Measurements from ENCODE around the gene PDE8B.
"Not testable (repeated sequence)": the region's sequence is repeated elsewhere in the genome, so short reads cannot be mapped to it uniquely, and the experiment has no call there.

Gene PDE8B

GRCh38 chr5:77449277-77449676 lies 238.8 kb downstream of the PDE8B start:
- no peak for DNase-seq (ENCODE audit: low read depth in 2 of 2)

- no peak for DNase-seq (ENCODE audit: low read depth in 2 of 2)
Measured at GRCh38 chr5:77449981-77450380, 239.5 kb downstream of the PDE8B start.

DNA sequence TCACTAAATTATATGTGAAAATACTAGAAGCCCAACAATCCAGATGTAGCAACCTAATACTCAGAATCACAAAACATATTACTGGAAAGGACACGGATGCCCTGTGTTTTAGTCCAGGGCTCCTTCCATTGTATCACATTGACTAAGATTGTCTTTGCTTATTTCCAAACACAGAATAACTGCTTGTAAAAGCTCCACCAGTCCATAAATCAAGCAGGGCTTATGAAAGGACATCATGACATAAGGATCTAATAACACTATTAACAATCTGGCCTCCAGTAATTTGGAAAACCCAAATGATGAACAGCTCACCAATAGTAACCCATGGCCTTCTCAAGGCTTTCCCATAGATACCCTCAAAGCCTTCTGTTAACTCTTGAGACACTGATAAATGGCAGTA lies 241.9 kb downstream of the PDE8B start:
- no peak for DNase-seq (ENCODE audit: low read depth in 2 of 2)

GRCh38 chr5:77454123-77454522 lies 243.6 kb downstream of the PDE8B start:
- no peak for DNase-seq (ENCODE audit: low read depth in 2 of 2)

DNA sequence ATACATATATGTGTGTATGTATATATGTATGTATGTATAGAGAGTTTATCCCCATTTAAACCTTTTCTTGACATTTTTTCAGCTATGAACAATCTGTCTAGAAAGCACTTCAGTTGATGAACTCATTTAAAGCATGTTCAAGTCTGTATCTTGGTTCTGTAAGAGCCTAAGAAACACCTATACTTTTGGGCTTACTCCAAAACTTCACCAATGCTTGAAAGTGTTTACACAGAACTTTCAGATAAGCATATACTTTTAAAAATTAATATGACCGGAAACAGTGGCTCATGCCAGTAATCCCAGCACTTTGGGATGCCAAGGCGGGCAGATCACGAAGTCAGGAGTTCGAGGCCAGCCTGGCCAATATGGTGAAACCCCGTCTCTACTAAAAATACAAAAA lies 250.8 kb downstream of the PDE8B start:
- no peak for DNase-seq (ENCODE audit: low read depth in 2 of 2)

DNA sequence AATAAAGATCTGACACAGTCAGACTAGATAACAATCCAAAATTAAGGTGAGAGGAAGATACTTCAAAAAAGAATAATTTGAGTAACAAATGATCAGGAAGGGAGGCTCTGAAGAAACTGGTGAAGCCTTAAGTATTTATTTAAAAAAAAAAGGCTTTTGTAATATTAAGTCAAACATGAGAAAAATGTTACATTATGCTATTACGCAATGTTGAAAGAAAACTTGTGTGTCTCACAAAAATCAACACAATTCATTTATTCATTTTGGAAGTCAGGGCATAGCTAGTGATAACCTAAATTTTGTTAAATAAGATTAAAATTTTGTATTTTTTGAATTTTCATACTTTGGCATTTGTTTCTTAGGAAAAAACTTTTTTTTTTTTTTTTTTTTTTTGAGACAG lies 253.4 kb downstream of the PDE8B start:
- DNase-seq (ENCODE audit: low read depth in 2 of 2) = no peak

DNA sequence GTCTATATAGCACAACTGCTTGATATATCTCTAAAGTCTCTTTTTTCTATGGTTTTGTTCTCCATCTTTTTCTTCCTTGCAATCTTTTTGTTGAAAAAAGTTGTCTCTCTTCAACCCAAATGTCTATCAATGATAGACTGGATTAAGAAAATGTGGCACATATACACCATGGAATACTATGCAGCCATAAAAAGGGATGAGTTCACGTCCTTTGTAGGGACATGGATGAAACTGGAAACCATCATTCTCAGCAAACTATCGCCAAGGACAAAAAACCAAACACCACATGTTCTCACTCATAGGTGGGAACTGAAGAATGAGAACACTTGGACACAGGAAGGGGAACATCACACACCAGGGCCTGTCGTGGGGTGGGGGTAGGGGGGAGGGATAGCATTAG lies 258.4 kb downstream of the PDE8B start:
- DNase-seq (ENCODE audit: low read depth in 2 of 2) = not testable (repeated sequence)

DNA sequence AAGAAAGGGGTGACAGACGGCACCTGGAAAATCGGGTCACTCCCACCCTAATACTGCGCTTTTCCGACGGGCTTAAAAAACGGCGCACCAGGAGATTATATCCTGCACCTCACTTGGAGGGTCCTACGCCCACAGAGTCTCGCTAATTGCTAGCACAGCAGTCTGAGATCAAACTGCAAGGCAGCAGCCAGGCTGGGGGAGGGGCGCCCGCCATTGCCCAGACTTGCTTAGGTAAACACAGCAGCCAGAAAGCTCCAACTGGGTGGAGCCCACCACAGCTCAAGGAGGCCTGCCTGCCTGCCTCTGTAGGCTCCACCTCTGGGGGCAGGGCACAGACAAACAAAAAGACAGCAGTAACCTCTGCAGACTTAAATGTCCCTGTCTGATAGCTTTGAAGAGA lies 264.6 kb downstream of the PDE8B start:
- not testable (repeated sequence) for DNase-seq (ENCODE audit: low read depth in 2 of 2)
